Epithelial cell of esophagus (primary cell): Measurements from ENCODE around the gene CARMIL1.

Experiments used
- DNase-seq: peaks from one replicate; pipeline ENCODE4 v3.0.0; 2010; ENCODE audit warnings: low read depth
- H3K4me3 ChIP-seq: 2 replicates; pipeline ENCODE4 v1.5.1; 2011; ENCODE audit warnings: mild to moderate bottlenecking, low read length, control low read depth
- TF ChIP-seq, protein P1 (sequence below): IDR thresholded peaks from 2 replicates; pipeline ENCODE4 v1.5.1; 2011; ENCODE audit warnings: low read depth, mild to moderate bottlenecking, low read length, control low read depth, inconsistent platforms; ENCODE audit not compliant: insufficient read depth; ENCODE audit errors: missing control alignments

Gene CARMIL1

DNA sequence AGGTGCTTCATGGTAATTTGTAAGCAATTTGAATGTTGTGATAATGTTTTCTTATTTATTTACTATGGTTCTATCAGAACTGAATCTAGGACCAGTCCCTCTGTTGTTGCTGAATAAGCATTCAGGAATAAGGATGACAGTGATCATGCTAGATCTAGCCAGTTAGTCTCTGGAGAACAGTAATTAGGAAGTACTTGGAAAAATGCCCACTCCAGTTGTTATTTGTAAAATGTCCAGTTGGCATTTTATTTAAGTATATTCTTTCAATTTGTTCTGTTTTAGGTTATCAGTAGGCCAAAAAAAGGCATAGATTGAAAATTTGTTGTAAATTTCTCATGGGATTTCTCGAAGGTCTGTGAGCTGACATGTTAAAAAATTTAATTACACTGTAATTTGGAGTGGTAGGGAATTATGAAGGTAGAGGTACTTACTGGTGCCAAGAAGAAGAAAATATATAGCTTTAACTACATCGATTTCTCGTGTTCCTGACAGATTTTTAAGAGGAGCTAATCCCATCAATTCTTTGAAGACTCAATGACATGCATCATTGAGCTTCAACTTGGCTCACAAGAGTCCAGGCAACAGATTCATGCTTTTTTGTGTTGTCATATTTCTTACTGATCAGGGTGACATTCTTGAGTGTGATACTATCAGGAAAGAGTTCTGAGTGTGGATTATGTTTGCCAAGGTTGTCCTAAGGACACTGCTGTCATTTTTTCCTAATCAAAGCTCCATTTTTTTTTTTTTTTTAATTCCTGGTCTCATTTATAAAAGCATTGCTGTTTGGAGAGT lies 177.3 kb downstream of the CARMIL1 start:
- no peak overlapping the region for H3K4me3 ChIP-seq
- DNase-seq, result no peak
- TF ChIP-seq, protein P1, sequence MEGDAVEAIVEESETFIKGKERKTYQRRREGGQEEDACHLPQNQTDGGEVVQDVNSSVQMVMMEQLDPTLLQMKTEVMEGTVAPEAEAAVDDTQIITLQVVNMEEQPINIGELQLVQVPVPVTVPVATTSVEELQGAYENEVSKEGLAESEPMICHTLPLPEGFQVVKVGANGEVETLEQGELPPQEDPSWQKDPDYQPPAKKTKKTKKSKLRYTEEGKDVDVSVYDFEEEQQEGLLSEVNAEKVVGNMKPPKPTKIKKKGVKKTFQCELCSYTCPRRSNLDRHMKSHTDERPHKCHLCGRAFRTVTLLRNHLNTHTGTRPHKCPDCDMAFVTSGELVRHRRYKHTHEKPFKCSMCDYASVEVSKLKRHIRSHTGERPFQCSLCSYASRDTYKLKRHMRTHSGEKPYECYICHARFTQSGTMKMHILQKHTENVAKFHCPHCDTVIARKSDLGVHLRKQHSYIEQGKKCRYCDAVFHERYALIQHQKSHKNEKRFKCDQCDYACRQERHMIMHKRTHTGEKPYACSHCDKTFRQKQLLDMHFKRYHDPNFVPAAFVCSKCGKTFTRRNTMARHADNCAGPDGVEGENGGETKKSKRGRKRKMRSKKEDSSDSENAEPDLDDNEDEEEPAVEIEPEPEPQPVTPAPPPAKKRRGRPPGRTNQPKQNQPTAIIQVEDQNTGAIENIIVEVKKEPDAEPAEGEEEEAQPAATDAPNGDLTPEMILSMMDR, result no peak

DNA sequence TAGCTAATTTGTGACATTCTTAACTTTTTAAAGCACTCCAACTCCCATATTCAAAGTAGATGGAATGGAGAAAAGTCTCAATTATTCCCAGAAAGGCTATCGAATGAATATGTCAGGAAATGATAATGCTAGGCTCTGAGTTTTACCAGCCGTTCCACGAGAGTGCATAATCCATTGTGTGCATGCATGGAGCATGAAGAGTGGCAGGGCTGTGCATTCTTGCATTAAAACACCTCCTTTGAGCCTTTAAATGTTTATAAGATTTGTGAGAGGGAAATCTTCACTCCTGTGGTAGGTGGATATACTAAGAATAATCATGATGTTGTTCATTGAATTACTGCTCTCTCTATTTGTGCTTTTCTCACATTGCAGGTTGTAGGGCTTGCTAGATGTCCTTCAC lies 178.3 kb downstream of the CARMIL1 start:
- DNase-seq, result no peak
- H3K4me3 ChIP-seq, result no peak overlapping the region
- TF ChIP-seq, protein P1, result no peak

DNA sequence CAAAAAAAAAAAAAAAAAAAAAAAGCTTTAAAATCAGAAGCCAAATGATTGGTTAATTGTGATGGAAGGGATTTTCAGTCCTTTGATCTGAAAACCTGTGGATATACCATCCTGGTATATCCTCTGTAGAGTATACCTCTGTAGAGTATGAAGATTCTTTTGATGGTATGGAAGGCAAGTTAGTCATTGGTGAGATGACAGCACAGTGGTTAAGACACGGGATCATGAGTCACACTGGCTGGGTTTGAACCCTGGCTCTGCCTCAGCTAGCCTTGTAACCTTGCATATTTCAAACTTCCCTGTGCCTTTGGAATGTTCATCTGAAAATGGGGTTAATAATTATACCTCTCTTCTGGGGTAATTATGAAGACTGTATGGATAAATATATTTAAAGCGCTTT lies 179.3 kb downstream of the CARMIL1 start:
- H3K4me3 ChIP-seq, result no peak overlapping the region
- DNase-seq, result peak; percentile 89
- TF ChIP-seq, protein P1, result no peak

DNA sequence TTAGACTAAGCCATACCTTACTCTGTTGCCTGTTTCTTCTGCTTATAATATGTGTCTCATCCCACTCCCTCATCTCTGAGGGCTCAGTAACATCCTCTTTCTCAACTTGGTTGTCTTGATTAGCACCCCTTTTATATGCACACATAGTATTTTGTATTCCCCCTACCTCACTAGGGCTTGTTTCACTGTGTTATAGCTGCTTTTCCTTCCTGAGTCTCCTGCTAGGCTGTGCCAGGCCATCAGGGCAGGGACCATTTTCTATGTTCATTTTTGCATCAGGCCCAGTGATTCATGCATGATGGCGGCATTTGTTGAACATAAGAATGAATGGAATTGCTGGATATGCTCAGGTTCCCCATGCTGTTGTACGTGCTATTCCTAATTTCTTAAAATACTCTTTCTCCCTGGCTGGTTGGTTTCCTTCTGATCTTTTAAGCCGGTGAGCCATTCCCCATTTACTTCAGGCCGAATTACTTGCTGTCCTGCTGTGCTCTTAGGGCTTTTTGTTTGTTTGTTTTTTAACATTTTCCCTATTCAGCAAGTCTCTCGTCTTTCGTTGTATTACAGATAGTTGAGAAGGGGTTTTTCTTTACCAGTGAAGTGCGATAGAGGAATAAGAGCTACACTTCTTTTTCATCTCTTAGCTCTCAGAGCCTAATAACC lies 183.2 kb downstream of the CARMIL1 start:
- DNase-seq, result no peak
- TF ChIP-seq, protein P1, result no peak
- no peak overlapping the region for H3K4me3 ChIP-seq

DNA sequence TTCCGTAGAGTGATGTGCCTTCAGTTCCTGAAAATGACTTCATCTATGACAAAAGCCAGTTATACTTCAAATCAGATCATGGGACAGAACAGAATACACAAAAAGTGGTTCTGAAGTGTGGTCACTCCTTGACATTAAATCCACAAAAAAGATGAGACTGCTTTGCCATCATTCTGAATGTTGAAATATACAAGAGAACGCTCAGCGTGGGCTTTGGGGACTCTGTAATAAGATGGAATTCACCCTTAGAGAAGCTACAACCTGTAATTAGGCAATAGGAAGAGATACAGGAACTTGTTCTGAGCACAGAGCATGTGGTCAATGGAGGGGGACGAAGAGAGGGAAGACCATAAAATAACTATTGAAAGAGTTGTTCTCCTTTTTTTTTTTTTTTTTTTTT lies 184.3 kb downstream of the CARMIL1 start:
- no peak overlapping the region for H3K4me3 ChIP-seq
- no peak for DNase-seq
- TF ChIP-seq, protein P1, result no peak

DNA sequence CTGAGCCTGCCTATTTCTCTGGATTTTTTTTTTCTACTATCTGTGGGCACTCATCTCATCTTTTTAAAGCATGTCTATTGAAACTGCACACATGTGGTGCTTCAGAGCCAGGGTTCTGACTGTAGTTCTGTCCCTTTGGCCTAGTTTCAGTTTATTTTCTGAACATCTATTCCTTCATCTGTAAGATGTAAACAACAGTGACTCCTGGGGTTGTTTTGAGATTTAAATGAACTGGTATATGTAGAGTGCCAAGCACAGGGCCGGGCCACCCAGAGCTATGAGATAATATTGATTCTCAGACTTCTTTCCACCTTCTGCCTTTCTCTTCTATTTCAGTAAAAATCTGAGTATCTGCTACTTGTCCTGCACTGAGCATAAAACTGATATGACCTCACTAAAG lies 185.1 kb downstream of the CARMIL1 start:
- DNase-seq, result no peak
- H3K4me3 ChIP-seq, result no peak overlapping the region
- TF ChIP-seq, protein P1, result no peak
